ENCODE measurements around the gene TCEA3.

TCEA3 gene

DNA sequence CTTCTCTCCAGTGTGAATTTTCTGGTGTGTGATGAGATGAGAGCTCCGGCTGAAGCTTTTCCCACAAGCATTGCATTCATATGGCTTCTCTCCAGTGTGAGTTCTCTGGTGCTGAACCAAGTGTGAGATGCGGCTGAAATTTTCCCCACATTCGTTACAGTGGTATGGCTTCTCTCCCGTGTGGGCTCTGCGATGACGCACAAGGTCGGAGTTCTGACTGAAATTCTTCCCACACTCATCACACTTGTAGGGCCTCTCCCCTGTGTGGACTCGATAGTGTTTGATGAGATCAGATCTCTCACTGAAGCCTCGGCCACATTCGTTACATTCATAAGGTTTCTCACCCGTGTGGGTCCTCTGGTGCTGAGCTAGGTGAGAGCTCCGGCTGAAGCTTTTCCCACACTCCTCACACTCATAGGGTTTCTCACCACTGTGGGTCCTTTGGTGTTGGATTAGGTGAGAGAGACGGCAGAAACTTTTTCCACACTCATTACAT lies 62.3 kb downstream of the TCEA3 start:
- Histone ChIP-seq H3K36me3 (peaks cover 9% of the 10 kb centered on the region), H3K4me1 (ENCODE audit: control insufficient read depth in 1 of 2, insufficient read depth in 1 of 2, low read depth in 1 of 2, low read length in 1 of 2) (peaks cover under 1 to 2% of the 10 kb centered on the region in 2 experiments), H3K4me3 (ENCODE audit: low read depth in 1 of 2, low read length in 1 of 2) (no peak overlapping the region), H3K9me3 (peaks cover 29% of the 10 kb centered on the region), H3K27ac (no peak overlapping the region), H3K27me3 (no peaks in the 10 kb centered on the region)
- TF ChIP-seq, protein P1, sequence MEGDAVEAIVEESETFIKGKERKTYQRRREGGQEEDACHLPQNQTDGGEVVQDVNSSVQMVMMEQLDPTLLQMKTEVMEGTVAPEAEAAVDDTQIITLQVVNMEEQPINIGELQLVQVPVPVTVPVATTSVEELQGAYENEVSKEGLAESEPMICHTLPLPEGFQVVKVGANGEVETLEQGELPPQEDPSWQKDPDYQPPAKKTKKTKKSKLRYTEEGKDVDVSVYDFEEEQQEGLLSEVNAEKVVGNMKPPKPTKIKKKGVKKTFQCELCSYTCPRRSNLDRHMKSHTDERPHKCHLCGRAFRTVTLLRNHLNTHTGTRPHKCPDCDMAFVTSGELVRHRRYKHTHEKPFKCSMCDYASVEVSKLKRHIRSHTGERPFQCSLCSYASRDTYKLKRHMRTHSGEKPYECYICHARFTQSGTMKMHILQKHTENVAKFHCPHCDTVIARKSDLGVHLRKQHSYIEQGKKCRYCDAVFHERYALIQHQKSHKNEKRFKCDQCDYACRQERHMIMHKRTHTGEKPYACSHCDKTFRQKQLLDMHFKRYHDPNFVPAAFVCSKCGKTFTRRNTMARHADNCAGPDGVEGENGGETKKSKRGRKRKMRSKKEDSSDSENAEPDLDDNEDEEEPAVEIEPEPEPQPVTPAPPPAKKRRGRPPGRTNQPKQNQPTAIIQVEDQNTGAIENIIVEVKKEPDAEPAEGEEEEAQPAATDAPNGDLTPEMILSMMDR (IDR thresholded peaks at IDR 0.05), result no peak

- peaks cover 29% of the 10 kb centered on the region for H3K9me3 ChIP-seq
- H3K27me3 ChIP-seq, result no peaks in the 10 kb centered on the region
- peaks cover 9% of the 10 kb centered on the region for H3K36me3 ChIP-seq
- no peak overlapping the region for H3K27ac ChIP-seq
- no peaks in the 10 kb centered on the region for H3K4me1 ChIP-seq (ENCODE audit: control insufficient read depth in 1 of 2, insufficient read depth in 1 of 2, low read depth in 1 of 2, low read length in 1 of 2)
- H3K4me3 ChIP-seq (ENCODE audit: low read depth in 1 of 2, low read length in 1 of 2), result no peak overlapping the region
- TF ChIP-seq, protein P1 (IDR thresholded peaks at IDR 0.05), result no peak
Observed at GRCh38 chr1:23358310-23358875, 66.2 kb downstream of the TCEA3 start.

DNA sequence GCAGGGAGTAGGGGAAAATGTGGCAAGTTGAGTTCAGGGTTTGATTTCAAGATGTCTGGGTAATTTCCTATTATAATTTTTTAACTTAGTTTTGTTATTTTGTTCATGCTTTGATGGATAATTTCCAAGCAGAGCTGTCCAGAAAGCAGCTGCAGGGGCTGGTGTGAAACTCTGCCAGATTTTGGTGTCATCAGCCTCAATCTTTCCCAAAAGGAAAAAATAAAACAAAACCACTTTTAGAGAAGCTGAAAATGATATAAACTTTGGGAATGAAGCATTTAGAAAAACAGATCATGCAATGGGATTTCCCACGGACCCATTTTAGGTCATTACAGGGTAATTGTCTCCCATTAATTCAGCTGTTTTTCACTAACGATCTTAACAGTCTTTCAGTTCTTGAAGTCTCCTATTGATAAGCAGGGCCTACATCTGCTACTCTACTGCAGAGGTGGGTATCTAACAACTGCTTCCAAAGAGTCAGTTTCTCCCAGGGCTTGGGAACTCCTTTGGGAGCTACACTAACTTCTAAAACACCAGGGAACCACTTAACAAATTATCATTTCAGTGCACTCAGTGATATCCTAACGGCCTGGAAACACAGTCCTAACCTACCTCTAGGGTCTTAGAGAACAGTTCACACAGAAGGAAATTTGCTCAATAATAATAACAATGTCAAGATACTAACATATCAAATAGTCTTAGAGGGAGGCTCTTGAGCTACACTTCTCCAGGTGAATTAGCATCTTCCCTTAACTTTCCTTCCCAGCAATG lies 67.2 kb downstream of the TCEA3 start:
- no peak overlapping the region for H3K27ac ChIP-seq
- H3K27me3 ChIP-seq, result no peaks in the 10 kb centered on the region
- H3K9me3 ChIP-seq, result peaks cover 22% of the 10 kb centered on the region
- H3K4me3 ChIP-seq (ENCODE audit: low read depth in 1 of 2, low read length in 1 of 2), result no peak overlapping the region
- TF ChIP-seq, protein P1 (IDR thresholded peaks at IDR 0.05), result no peak
- H3K36me3 ChIP-seq, result peaks cover 2% of the 10 kb centered on the region
- H3K4me1 ChIP-seq (ENCODE audit: control insufficient read depth in 1 of 2, insufficient read depth in 1 of 2, low read depth in 1 of 2, low read length in 1 of 2), result no peaks in the 10 kb centered on the region

DNA sequence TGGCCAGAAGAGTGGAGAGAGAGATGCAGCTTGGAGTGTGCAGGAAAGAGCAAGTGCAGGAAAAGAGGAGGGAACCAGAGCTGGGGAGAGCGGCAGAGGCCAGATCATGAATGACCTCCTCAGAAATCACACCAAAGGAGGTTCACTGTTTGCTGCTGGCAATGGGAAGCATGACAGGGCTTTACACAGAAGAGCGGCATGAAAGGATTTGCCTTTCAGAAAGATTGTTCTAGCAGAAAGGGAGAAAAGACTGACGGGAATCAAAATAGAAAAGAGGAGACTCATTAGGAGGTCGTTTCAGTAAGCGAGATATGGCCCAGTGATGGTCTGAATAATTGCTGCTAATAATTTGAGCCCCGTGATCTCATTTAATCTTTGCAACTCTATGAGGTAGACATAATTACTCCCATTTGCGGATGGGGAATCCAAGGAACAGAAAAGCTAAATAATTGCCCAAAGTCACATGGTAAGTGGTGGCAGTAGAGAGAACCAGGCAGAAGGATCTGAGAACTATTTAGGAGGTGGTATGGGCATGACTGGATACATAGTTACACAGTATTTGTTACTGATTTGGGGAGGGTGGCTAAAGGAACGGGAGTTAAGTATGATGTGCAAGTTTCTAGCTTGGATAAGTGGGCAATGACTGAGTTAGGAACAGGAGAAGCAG lies 67.9 kb downstream of the TCEA3 start:
- no peaks in the 10 kb centered on the region for H3K27me3 ChIP-seq
- H3K36me3 ChIP-seq, result no peaks in the 10 kb centered on the region
- TF ChIP-seq, protein P1 (IDR thresholded peaks at IDR 0.05), result no peak
- H3K4me3 ChIP-seq (ENCODE audit: low read depth in 1 of 2, low read length in 1 of 2), result no peak overlapping the region
- no peak overlapping the region for H3K27ac ChIP-seq
- no peaks in the 10 kb centered on the region for H3K4me1 ChIP-seq (ENCODE audit: control insufficient read depth in 1 of 2, insufficient read depth in 1 of 2, low read depth in 1 of 2, low read length in 1 of 2)
- H3K9me3 ChIP-seq, result peaks cover 15% of the 10 kb centered on the region

DNA sequence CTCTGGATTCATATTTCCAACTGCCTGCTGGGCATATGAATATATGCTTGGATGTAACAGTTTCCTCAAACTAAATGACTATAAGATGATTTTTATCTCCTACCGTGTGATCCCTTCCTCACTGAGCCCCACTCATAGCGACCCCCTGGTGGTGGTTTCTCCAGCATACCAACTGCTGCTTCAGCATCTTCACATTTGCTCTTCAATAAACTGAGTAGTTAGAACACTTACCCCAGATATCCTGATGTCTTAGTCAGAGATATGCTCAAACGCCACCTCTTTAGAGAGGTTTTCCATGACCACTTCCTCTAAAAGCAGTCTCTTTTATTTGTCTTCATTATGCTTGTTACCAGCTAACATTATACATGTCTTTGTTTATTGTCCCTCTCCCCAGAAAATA lies 70.3 kb downstream of the TCEA3 start:
- no peaks in the 10 kb centered on the region for H3K4me1 ChIP-seq (ENCODE audit: control insufficient read depth in 1 of 2, insufficient read depth in 1 of 2, low read depth in 1 of 2, low read length in 1 of 2)
- no peak overlapping the region for H3K27ac ChIP-seq
- H3K27me3 ChIP-seq, result no peaks in the 10 kb centered on the region
- H3K4me3 ChIP-seq (ENCODE audit: low read depth in 1 of 2, low read length in 1 of 2), result no peak overlapping the region
- TF ChIP-seq, protein P1 (IDR thresholded peaks at IDR 0.05), result no peak
- H3K36me3 ChIP-seq, result no peaks in the 10 kb centered on the region
- H3K9me3 ChIP-seq, result no peaks in the 10 kb centered on the region

All from neutrophil (primary cell).